GM12874 (cell line): Measurements from ENCODE around the gene PLA2G1B.
A peak's percentile ranks its signal among the peaks of the same experiment; 100 is the strongest.

Experiments
- CTCF ChIP-seq: IDR thresholded peaks from 2 replicates; pipeline ENCODE4 v1.5.1; 2011; ENCODE audit warnings: low read depth, mild to moderate bottlenecking, control low read depth, low read length, moderate library complexity; ENCODE audit not compliant: insufficient read depth

The PLA2G1B gene

GRCh38 chr12:120317224-120318105, 10.1 kb downstream of the PLA2G1B start:
- TF ChIP-seq CTCF = peak; percentile 62

- no peak for TF ChIP-seq CTCF
Measured at GRCh38 chr12:120316798-120317223, 10.8 kb downstream of the PLA2G1B start.

- peak; percentile 33 for TF ChIP-seq CTCF
Measured at GRCh38 chr12:120314220-120314619, 13.4 kb downstream of the PLA2G1B start.

GRCh38 chr12:120301962-120302815, 25.4 kb downstream of the PLA2G1B start, which contains the start of gene SIRT4:
TSS of gene SIRT4 (plus strand) at chr12:120302321. CDS start at chr12:120303562, 1,241 bp downstream.
- peak; percentile 72 for TF ChIP-seq CTCF

- no peak for TF ChIP-seq CTCF
Measured at GRCh38 chr12:120292661-120293531, 34.7 kb downstream of the PLA2G1B start, which contains the start of gene RNU4-1. TSS of gene RNU4-1 (minus strand) at chr12:120293237.

GRCh38 chr12:120292411-120292660, 35.2 kb downstream of the PLA2G1B start:
- no peak for TF ChIP-seq CTCF
